Upper lobe of left lung (tissue), 6 donors: Measurements from ENCODE around the gene ATP2A3. TPM values are rescaled to one million over a fixed set of nuclear protein-coding genes. Genes with fewer than 3 reads are reported as not detected.

Source experiments
- ATAC-seq, 2 donors: fragments of 200-7000 bp; cut with Tn5 transposase; one replicate each; pipeline ENCODE4 v1.9.1; 2022; ENCODE audit warnings: mild to moderate bottlenecking in 2 of 2, moderate library complexity in 2 of 2; ENCODE audit not compliant: low FRiP score in 2 of 2
- DNase-seq, 2 donors: peaks; one replicate each; pipeline ENCODE4 v3.0.0-alpha.2; 2019 to 2020
- H3K27ac ChIP-seq, 4 donors: fragments of 200-600 bp; sonication (generic); one replicate each; pipeline ENCODE4 v1.5.1; 2016 to 2019
- H3K27me3 ChIP-seq, 4 donors: fragments of 200-600 bp; sonication (generic); one replicate each; pipeline ENCODE4 v1.5.1; 2017 to 2019
- H3K36me3 ChIP-seq, 4 donors: fragments of 200-600 bp; sonication (generic); one replicate each; pipeline ENCODE4 v1.5.1; 2016 to 2019
- H3K4me1 ChIP-seq, 4 donors: fragments of 200-600 bp; sonication (generic); one replicate each; pipeline ENCODE4 v1.5.1; 2018 to 2019
- H3K4me3 ChIP-seq, 4 donors: fragments of 200-600 bp; sonication (generic); one replicate each; pipeline ENCODE4 v1.5.1; 2017 to 2019; ENCODE audit warnings: mild to moderate bottlenecking in 2 of 4, moderate library complexity in 1 of 4
- H3K9me3 ChIP-seq, 4 donors: fragments of 200-600 bp; sonication (generic); one replicate each; pipeline ENCODE4 v1.5.1; 2018 to 2019
- EP300 ChIP-seq, 4 donors: sonication (generic); formaldehyde crosslinking; IDR thresholded peaks; one replicate each; pipeline ENCODE4 v1.5.1; 2017; ENCODE audit warnings: antibody characterized with exemption in 4 of 4, control low read depth in 2 of 4
- POLR2A ChIP-seq, 4 donors: fragments of 450-650 bp; IDR thresholded peaks; one replicate each; pipeline ENCODE4 v1.5.1; 2016 to 2017; ENCODE audit warnings: antibody characterized with exemption in 4 of 4, mild to moderate bottlenecking in 2 of 4
- POLR2AphosphoS5 ChIP-seq, 2 donors: sonication (generic); formaldehyde crosslinking; IDR thresholded peaks; one replicate each; pipeline ENCODE4 v1.5.1; 2017; ENCODE audit warnings: antibody characterized with exemption in 2 of 2
- WGBS, 2 donors: methylation state at CpG; one replicate each; pipeline ENCODE4 v1.1.5; 2017 to 2018; 5-methylcytosine and 5-hydroxymethylcytosine counted together
- total RNA-seq, 6 donors: library from RNA; depleted of rRNA in 4 of 6; stranded (reverse); fragments of >200 nt in 4 of 6; gene quantifications; one replicate each; pipeline versions ENCODE4 v1.1.0 to v1.2.1, GENCODE V29; 2016 to 2021
- TF ChIP-seq, protein P1 (sequence below), 6 experiments: fragments of 450-650 bp in 4 of 6; fragments of 200-600 bp in 2 of 6; sonication (generic) in 2 of 6; IDR thresholded peaks; one replicate each; pipeline ENCODE4 v1.5.1; 2016 to 2019; ENCODE audit warnings: antibody characterized with exemption in 6 of 6
- donor health status: DM: no; HTN: no; CAD: no; lungs with moderate emphysema.
- donor health status: DM: no; HTN: yes; CAD: no; lungs with severe emphysema.

ATP2A3 gene
- 10 to 100 TPM; 27.9 to 82.8 (median 41.4) TPM for total RNA-seq

DNA sequence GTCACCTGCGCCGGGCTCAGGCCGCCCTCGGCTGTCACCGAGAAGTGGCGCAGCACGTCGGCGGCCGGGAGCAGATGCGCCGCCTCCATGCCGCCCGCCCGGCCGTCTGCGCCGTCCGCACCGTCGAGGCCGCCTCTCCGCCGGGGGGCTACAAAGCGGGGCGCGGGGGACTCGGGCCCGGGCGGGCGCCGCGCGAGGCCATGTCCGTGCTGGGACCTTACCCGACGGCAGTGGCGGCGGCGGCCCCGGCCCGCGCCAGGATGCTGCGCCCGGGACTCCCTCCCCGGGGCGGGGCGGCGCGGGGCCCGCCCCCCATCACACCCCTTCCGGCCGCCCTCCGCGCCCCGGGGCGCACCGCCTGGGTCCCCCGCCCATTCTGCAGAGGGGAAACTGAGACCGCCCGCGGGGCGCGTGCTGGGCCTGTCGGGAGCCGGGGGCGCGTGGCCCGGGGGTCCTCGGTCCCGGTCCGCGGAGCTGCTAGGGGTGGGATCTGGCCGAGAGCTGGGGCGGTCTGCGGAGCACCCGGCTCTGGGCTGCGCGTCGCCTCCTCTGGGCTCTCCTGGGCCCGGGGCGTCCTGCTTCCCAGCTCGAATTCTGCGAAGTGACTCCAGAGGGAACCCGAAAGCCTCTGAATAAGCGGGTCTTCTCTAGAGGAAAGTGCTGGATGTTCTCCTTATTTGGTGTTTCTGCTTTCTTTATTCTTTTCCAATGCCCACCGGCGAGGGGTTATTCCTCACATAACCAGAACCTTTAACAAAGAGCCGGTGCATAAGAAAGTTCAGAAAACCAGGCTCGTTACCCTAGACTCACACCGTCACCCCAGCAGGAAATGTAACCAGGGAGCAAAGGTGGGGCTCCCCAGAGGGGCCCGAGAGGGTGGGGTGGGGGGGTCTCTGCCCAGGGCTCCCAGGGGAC lies at the start of gene ATP2A3:
Gene ATP2A3, minus strand, starts transcription at position 235 of the 915 bp plus-strand sequence. Its CDS starts 146 bp downstream, at position 89.
- DNase-seq (peak; percentile 66 to 94), ATAC-seq (peak in 1 of 2 donors; percentile 69)
- no peaks in the 10 kb centered on the region for H3K36me3 ChIP-seq
- WGBS, 2 donors = 0 to 1% methylated on average over 11 to 40 of the region's 92 CpGs
- peak in 2 of 4 donors; percentile 45 to 59 for TF ChIP-seq POLR2A (IDR thresholded peaks at IDR 0.05)
- no peak for TF ChIP-seq EP300 (IDR thresholded peaks at IDR 0.05)
- peaks cover 53 to 62% (median 55%) of the 10 kb centered on the region in 4 donors for H3K4me1 ChIP-seq
- H3K9me3 ChIP-seq = no peaks in the 10 kb centered on the region
- peaks cover 0 to 8% (median 3%) of the 10 kb centered on the region in 4 donors for H3K27me3 ChIP-seq
- H3K27ac ChIP-seq = peak within 1 kb of the TSS; percentile 64 to 85 (median 84)
- peak within 1 kb of the TSS; percentile 47 to 72 (median 64) for H3K4me3 ChIP-seq

- Histone ChIP-seq H3K9me3 (no peaks in the 10 kb centered on the region), H3K36me3 (peaks cover 33 to 94% (median 79%) of the 10 kb centered on the region in 4 donors), H3K27ac (no peak overlapping the region), H3K4me3 (no peak overlapping the region), H3K4me1 (peaks cover 0 to 18% (median 10%) of the 10 kb centered on the region in 4 donors), H3K27me3 (no peaks in the 10 kb centered on the region)
- DNase-seq = no peak
- TF ChIP-seq POLR2A (IDR thresholded peaks at IDR 0.05) (no peak), EP300 (IDR thresholded peaks at IDR 0.05) (no peak), POLR2AphosphoS5 (IDR thresholded peaks at IDR 0.05) (no peak)
- TF ChIP-seq, protein P1, sequence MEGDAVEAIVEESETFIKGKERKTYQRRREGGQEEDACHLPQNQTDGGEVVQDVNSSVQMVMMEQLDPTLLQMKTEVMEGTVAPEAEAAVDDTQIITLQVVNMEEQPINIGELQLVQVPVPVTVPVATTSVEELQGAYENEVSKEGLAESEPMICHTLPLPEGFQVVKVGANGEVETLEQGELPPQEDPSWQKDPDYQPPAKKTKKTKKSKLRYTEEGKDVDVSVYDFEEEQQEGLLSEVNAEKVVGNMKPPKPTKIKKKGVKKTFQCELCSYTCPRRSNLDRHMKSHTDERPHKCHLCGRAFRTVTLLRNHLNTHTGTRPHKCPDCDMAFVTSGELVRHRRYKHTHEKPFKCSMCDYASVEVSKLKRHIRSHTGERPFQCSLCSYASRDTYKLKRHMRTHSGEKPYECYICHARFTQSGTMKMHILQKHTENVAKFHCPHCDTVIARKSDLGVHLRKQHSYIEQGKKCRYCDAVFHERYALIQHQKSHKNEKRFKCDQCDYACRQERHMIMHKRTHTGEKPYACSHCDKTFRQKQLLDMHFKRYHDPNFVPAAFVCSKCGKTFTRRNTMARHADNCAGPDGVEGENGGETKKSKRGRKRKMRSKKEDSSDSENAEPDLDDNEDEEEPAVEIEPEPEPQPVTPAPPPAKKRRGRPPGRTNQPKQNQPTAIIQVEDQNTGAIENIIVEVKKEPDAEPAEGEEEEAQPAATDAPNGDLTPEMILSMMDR (IDR thresholded peaks at IDR 0.05) = no peak
- 75 to 77% methylated on average over 2 of the region's 2 CpGs for WGBS, 2 donors
- no peak for ATAC-seq
These were observed 46.5 kb upstream of the ATP2A3 start for GRCh38 chr17:4010754-4011153.

DNA sequence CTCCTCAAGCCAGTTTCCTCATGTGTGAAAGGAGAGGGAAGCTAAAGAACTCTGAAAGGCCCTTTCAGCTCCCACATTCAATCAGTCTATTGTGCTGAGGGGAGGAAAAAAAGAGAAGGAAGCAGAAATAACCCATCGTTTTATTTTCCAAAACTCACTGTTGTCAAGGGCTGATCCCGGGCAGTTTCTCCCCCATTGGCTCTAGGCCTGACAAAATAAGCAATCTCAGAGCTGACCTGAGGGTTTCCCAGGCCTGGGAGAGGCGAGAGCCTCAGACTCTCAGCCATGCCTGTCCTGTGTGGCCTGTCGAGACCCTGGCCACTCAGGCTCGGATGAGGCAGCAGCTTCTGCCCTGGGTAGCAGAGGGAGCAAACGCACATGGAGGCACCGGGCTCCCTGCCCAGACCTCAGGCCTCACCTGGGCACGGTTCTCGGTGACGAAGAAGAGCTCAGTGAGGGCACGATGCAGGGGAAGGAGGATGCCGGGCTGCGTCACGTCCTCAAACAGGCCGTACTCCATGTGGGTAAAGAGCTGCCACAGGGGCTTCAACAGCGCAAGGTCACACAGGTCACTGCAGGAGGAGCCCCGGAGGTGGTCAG lies 45.0 kb upstream of the ATP2A3 start:
- ATAC-seq (no peak), DNase-seq (peak in 1 of 2 donors; percentile 38)
- Histone ChIP-seq H3K27me3 (no peaks in the 10 kb centered on the region), H3K27ac (peak overlapping the region in 2 of 4 donors; percentile 3 to 53), H3K4me3 (no peak overlapping the region), H3K4me1 (peaks cover 0 to 26% (median 19%) of the 10 kb centered on the region in 4 donors), H3K9me3 (no peaks in the 10 kb centered on the region), H3K36me3 (peaks cover 33 to 86% (median 69%) of the 10 kb centered on the region in 4 donors)
- TF ChIP-seq POLR2AphosphoS5 (IDR thresholded peaks at IDR 0.05) = no peak
- no peak for TF ChIP-seq POLR2A (IDR thresholded peaks at IDR 0.05)
- TF ChIP-seq EP300 (IDR thresholded peaks at IDR 0.05) = no peak
- TF ChIP-seq, protein P1 (IDR thresholded peaks at IDR 0.05) = no peak
- 70 to 93% methylated on average over 5 to 17 of the region's 17 CpGs for WGBS, 2 donors

- Histone ChIP-seq H3K4me3 (no peak overlapping the region), H3K27ac (peak overlapping the region; percentile 3 to 70 (median 28)), H3K9me3 (no peaks in the 10 kb centered on the region), H3K27me3 (no peaks in the 10 kb centered on the region), H3K36me3 (peaks cover 29 to 79% (median 62%) of the 10 kb centered on the region in 4 donors), H3K4me1 (peaks cover 0 to 32% (median 21%) of the 10 kb centered on the region in 4 donors)
- peak in 1 of 2 donors; percentile 73 for DNase-seq
- TF ChIP-seq, protein P1 (IDR thresholded peaks at IDR 0.05) = no peak
- TF ChIP-seq POLR2AphosphoS5 (IDR thresholded peaks at IDR 0.05) (no peak), EP300 (IDR thresholded peaks at IDR 0.05) (no peak)
- ATAC-seq = no peak
- WGBS, 2 donors = 82 to 88% methylated on average over 14 to 26 of the region's 26 CpGs
These were observed 44.4 kb upstream of the ATP2A3 start for GRCh38 chr17:4008441-4009185.
